Right ventricle myocardium superior (tissue), 1 donor: ENCODE data around the gene HES5. TPM values are rescaled to one million over a fixed set of nuclear protein-coding genes. Genes with fewer than 3 reads are reported as not detected.

Experiments
- ATAC-seq: fragments of 200-7000 bp; cut with Tn5 transposase; one replicate; pipeline ENCODE4 v1.9.1; 2020; ENCODE audit warnings: mild to moderate bottlenecking; ENCODE audit not compliant: poor library complexity
- DNase-seq: peaks from one replicate; pipeline ENCODE4 v3.0.0-alpha.2; 2020
- intact Hi-C: fragments of 100-400 bp; cut with DNase I; formaldehyde crosslinking; loops from one replicate; pipeline ENCODE4 v1.11.2; 2022
- total RNA-seq: library from RNA; stranded (reverse); fragmentation: NEBNext Ultra II Directional; extraction: Animal tissue kit (Norgen Biotek cat#: 25700); gene quantifications from one replicate; pipeline ENCODE4 v1.2.1, GENCODE V29; 2021
- donor health status: DM: no; HTN: yes; CAD: no; lungs with severe emphysema.

Gene HES5
- total RNA-seq, 1 donor from 2014 or later: 1.6 TPM

- intact Hi-C loops: no loop called here
- ATAC-seq (peak; percentile 2), DNase-seq (no peak)
Observed at GRCh38 chr1:2507744-2508155, 22.3 kb downstream of the HES5 start.

- DNase-seq: no peak
- intact Hi-C loops: no loop called here
- ATAC-seq: peak; percentile 13
Observed at GRCh38 chr1:2506901-2507565, 23.0 kb downstream of the HES5 start.

- DNase-seq: no peak
- peak; percentile 4 for ATAC-seq
- intact Hi-C loops: no loop called here
Observed at GRCh38 chr1:2506007-2506860, 23.8 kb downstream of the HES5 start.

GRCh38 chr1:2505461-2505994, 24.5 kb downstream of the HES5 start:
- ATAC-seq (no peak), DNase-seq (no peak)
- intact Hi-C loops: no loop called here

GRCh38 chr1:2504949-2505272, 25.2 kb downstream of the HES5 start:
- intact Hi-C loops: no loop called here
- ATAC-seq (no peak), DNase-seq (no peak)

- ATAC-seq (no peak), DNase-seq (no peak)
- intact Hi-C loops: no loop called here
Observed at GRCh38 chr1:2504225-2504948, 25.7 kb downstream of the HES5 start.

DNA sequence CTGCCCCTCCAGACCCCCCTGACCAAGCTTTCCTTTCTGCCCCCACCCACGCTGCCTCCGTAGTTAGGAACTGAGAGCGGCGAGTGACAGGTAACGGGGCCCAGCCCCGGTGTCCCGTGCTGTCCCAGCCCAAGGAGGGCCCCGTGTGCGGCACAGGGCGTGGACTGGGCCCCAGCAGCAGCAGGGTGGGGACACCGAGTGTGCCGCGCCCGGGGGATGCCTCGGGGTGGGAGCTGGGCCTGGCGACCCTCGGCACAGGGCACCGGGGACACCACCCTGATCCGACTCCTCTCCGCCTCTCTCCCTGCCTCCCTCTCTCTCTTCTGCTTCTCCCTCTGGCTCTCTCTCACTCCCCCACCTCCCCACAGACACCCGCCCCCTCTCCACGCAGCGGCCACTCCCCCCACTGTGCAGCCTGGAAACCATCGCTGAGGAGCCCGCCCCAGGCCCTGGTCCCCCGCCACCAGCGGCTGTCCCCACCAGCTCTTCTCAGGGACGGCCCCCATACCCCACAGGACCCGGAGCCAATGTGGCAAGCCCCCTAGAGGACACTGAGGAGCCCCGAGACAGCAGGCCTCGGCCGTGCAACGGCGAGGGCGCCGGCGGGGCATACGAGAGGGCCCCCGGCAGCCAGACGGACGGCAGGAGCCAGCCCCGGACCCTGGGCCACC, 26.4 kb downstream of the HES5 start:
- intact Hi-C loops: no loop called here
- ATAC-seq (no peak), DNase-seq (no peak)

DNA sequence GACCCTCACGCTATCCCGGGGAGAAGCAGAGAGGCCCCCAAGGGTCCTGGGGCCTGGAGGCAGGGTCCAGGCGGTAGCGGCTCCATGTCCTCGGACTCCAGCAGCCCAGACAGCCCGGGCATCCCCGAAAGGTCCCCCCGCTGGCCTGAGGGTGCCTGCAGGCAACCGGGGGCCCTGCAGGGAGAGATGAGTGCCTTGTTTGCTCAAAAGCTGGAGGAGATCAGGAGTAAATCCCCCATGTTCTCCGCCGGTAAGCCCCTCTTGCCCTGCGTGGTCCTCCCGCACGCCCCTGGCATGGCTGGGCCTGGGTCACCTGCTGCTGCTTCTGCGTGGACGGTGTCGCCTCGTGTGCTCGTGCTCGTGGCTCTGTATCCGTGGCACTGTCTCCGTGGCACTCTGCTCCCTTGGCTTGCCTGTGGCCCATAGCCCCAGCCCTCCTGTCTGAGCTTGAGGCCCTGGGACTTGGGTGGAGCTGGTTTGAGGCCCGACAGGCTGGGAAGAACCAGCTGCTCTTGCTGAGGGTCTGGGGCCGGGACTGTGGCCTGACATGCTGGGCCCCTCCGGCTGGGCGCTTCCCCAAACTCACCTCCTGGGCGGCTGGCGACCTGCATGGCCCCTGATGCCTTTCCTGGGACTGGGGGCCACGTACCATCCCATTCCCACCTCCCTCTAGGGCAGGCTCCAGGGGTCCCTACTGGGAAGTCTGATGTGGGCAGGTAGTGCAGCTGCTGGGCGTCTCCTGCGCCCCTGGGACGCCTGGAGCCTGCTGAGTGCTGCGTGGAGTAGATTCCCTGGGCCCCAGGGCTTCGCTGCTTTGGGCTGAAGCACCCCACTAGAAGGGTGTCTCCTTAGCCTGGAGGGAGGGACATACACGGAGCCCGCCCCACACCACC, 27.2 kb downstream of the HES5 start:
- no peak for ATAC-seq
- DNase-seq: no peak
- intact Hi-C loops: no loop called here

DNA sequence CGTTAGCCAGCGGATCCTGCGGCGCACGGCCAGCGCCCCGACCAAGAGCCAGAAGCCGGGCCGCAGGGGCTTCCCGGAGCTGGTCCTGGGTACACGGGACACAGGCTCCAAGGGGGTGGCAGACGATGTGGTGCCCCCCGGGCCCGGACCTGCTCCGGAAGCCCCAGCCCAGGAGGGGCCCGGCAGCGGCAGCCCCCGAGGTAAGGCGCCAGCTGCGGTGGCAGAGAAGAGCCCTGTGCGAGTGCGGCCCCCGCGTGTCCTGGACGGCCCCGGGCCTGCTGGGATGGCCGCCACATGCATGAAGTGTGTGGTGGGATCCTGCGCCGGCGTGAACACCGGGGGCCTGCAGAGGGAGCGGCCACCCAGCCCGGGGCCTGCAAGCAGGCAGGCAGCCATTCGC, 27.9 kb downstream of the HES5 start:
- DNase-seq (no peak), ATAC-seq (no peak)
- intact Hi-C loops: no loop called here

- intact Hi-C loops: no loop called here
- no peak for DNase-seq
Observed at GRCh38 chr1:2501820-2502119, 28.3 kb downstream of the HES5 start.

GRCh38 chr1:2501041-2501819, 28.8 kb downstream of the HES5 start:
- ATAC-seq (no peak), DNase-seq (no peak)
- intact Hi-C loops: no loop called here

More at GRCh38 chr1:2501820-2502119, 28.3 kb downstream of the HES5 start:
- ATAC-seq: no peak

DNA sequence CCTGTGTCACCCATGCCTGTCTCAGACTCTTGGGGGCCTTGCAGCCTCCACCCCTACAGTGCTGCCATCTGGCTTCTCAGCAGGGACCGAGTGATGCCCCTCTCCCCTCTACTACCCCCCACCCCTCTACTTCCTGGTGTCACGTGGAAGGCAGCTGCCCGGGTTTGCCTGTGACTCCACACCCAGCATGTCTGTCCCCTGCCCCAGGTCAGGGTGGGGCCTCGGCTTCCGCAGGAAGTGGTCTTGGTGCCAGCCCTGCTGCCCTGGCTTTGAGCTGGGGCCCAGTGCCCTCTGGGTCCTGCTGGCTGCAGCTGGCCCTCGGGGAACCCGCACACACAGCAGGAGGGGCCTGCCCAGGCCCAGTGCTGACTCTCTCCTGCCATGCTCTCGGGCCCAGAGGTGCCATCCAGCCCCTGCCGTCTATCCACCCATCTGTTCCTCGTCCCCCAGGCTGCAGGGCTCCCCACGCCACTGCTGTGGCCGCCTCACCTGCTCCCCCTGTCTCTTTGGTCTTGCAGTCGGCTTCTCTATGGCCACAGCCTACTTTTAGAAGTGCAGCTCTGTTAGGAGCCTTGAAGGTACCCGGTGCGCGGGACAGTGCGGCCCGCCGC, 30.0 kb downstream of the HES5 start:
- DNase-seq (no peak), ATAC-seq (no peak)
- intact Hi-C loops: no loop called here

- no peak for ATAC-seq
- intact Hi-C loops: no loop called here
- DNase-seq: no peak
Observed at GRCh38 chr1:2499260-2499659, 30.8 kb downstream of the HES5 start.

DNA sequence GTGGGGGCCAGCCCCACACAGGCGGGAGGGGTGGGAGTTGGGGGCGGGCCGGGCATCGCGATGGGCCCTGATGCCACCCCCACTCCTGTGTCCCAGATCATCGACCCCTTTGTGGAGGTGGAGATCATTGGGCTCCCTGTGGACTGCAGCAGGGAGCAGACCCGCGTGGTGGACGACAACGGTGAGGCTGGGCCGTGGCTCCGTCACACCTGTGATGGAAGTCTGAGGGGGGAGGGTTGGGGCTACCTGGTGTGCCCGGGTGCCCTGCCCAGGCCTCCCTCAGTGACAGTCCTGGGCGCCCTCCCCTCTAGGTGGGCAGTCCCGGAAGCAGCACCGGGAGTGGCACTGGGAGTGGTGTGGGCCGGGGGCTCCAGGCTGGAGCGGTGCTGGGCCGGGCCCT, 31.4 kb downstream of the HES5 start:
- intact Hi-C loops: no loop called here
- ATAC-seq (no peak), DNase-seq (no peak)

DNA sequence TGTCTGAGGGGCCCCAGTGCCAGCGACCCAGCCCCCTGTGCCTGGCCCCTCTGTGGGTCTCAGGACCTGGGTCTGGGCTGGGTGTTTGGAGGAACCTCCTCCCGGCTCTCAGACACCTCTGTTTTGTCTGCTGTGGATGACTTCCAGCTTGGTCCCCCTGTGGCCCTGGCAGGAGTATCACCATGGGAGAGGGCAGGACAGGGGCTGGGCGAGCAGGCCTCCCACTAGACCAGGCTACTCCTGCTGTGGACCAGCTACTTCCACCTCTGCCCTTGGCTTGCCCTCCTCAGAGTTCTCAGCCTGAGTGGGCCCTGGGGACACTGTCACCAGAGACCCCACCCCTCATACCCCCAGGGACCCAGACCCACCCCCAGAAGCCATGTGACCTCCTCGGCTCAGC, 32.2 kb downstream of the HES5 start:
- DNase-seq (no peak), ATAC-seq (no peak)
- intact Hi-C loops: no loop called here

DNA sequence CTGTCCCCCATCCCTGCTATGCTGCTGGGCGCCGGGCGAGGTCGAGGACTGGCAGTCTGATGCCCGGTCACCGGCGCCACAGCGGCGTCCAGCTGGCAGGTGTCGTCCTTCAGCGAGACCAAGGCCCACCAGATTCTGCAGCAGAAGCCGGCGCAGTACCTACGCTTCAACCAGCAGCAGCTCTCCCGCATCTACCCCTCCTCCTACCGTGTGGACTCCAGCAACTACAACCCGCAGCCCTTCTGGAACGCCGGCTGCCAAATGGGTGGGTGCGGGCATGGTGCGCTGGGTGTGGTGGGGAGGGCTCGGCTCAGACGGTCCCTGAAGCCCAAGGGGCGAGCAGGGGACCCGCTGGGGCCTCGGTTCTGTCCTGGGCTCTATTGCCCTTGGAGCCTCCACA, 33.3 kb downstream of the HES5 start:
- intact Hi-C loops: no loop called here
- DNase-seq (no peak), ATAC-seq (no peak)

- ATAC-seq: no peak
- intact Hi-C loops: no loop called here
- DNase-seq: no peak
Observed at GRCh38 chr1:2496087-2496622, 33.9 kb downstream of the HES5 start.
